Right lobe of liver (tissue), 6 donors: ENCODE measurements around the gene NELFB. TPM values are rescaled to one million over a fixed set of nuclear protein-coding genes. Genes with fewer than 3 reads are reported as not detected.

Source experiments
- ATAC-seq, 4 donors: fragments of 200-7000 bp; cut with Tn5 transposase; one replicate each; pipeline ENCODE4 v1.9.1; 2020; ENCODE audit warnings: mild to moderate bottlenecking in 4 of 4, moderate library complexity in 4 of 4
- DNase-seq, 3 donors: peaks; one replicate each; pipeline ENCODE4 v3.0.0-alpha.2; 2020
- H3K27ac ChIP-seq, 3 donors: fragments of 200-600 bp; one replicate each; pipeline ENCODE4 v1.8.0; 2022
- H3K27me3 ChIP-seq, 2 donors: fragments of 200-600 bp; one replicate each; pipeline ENCODE4 v1.8.0; 2022
- H3K36me3 ChIP-seq, 4 donors: fragments of 200-600 bp; sonication (generic) in 1 of 4; one replicate each; pipeline versions ENCODE4 v1.5.1 to v1.8.0; 2017 to 2022; ENCODE audit warnings: control low read depth in 1 of 4
- H3K4me1 ChIP-seq, 4 donors: fragments of 200-600 bp; sonication (generic) in 1 of 4; one replicate each; pipeline versions ENCODE4 v1.5.1 to v1.8.0; 2017 to 2022; ENCODE audit warnings: control low read depth in 1 of 4
- H3K4me3 ChIP-seq, 3 donors: fragments of 200-600 bp; one replicate each; pipeline ENCODE4 v1.8.0; 2022
- H3K9me3 ChIP-seq, 4 donors: fragments of 200-600 bp; sonication (generic) in 1 of 4; one replicate each; pipeline versions ENCODE4 v1.5.1 to v1.8.0; 2017 to 2022; ENCODE audit warnings: control low read depth in 1 of 4
- POLR2A ChIP-seq: fragments of 450-650 bp; IDR thresholded peaks from one replicate; pipeline ENCODE4 v1.6.1; 2017; ENCODE audit warnings: antibody characterized with exemption, mild to moderate bottlenecking
- WGBS: methylation state at CpG from one replicate; pipeline ENCODE4 v1.1.6; 2018; ENCODE audit warnings: low coverage, low lambda C conversion rate; ENCODE audit not compliant: insufficient coverage; ENCODE audit errors: missing lambda C conversion rate; 5-methylcytosine and 5-hydroxymethylcytosine counted together
- intact Hi-C, 2 donors: fragments of 100-400 bp; cut with DNase I; formaldehyde crosslinking; loops; one replicate each; pipeline versions ENCODE4 v1.11.2 to v1.14.1; 2022
- total RNA-seq, 6 experiments: library from RNA; depleted of rRNA in 2 of 6; stranded (reverse); fragments of >200 nt in 2 of 6; fragmentation: NEBNext Ultra II Directional in 3 of 6; extraction: Animal tissue kit (Norgen Biotek cat#: 25700) in 3 of 6; gene quantifications; one replicate each; pipeline versions ENCODE4 v1.1.0 to v1.2.4, GENCODE V29; 2016 to 2023
- TF ChIP-seq, protein P1 (sequence below), 4 donors: fragments of 200-600 bp in 3 of 4; fragments of 450-650 bp in 1 of 4; IDR thresholded peaks; one replicate each; pipeline versions ENCODE4 v1.5.1 to v1.8.0; 2016 to 2022; ENCODE audit warnings: antibody characterized with exemption in 4 of 4, mild to moderate bottlenecking in 2 of 4
- donor health status: DM: no; HTN: yes; CAD: no.
- donor health status: DM: no; HTN: no; CAD: no.
- donor health status: DM: no; HTN: no; CAD: no.
- donor health status: DM: no; HTN: yes; CAD: no.
- donor health status: DM: no; HTN: yes; CAD: no.

The NELFB gene
- total RNA-seq, 6 experiments from 2014 or later = 15.6 to 21.6 (median 20.1) TPM

DNA sequence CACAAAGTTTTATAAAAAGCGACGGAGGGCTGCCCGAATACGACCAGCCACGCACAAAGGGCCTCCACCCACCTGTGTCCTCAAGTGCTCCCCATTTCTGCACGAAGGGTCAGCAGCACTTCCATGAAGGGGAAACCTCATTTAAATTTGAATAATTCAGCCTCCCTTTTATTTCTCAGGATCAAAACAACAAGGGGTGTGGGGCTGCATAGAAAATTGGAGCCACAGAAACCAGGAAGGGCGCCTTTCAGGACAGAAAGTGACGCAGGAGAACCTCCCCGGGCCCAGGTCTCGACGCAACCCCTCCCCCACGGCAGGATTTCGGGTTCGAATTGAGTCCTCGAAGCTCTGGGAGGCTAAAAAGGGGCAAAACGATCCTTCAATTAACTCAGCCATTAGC is 44.8 kb downstream of the NELFB start:
- Histone ChIP-seq H3K36me3 (no peaks in the 10 kb centered on the region), H3K27ac (peak overlapping the region in 2 of 3 donors; percentile 19 to 34), H3K27me3 (peaks cover 0 to 20% of the 10 kb centered on the region in 2 donors), H3K9me3 (no peaks in the 10 kb centered on the region), H3K4me1 (peaks cover 0 to 18% (median under 1%) of the 10 kb centered on the region in 4 donors), H3K4me3 (peak overlapping the region in 2 of 3 donors; percentile 12 to 31)
- DNase-seq (no peak), ATAC-seq (no peak)
- 33% methylated on average over 10 of the region's 16 CpGs for WGBS
- TF ChIP-seq POLR2A = no peak
- TF ChIP-seq, protein P1, sequence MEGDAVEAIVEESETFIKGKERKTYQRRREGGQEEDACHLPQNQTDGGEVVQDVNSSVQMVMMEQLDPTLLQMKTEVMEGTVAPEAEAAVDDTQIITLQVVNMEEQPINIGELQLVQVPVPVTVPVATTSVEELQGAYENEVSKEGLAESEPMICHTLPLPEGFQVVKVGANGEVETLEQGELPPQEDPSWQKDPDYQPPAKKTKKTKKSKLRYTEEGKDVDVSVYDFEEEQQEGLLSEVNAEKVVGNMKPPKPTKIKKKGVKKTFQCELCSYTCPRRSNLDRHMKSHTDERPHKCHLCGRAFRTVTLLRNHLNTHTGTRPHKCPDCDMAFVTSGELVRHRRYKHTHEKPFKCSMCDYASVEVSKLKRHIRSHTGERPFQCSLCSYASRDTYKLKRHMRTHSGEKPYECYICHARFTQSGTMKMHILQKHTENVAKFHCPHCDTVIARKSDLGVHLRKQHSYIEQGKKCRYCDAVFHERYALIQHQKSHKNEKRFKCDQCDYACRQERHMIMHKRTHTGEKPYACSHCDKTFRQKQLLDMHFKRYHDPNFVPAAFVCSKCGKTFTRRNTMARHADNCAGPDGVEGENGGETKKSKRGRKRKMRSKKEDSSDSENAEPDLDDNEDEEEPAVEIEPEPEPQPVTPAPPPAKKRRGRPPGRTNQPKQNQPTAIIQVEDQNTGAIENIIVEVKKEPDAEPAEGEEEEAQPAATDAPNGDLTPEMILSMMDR (IDR thresholded peaks at IDR 0.05) = no peak
- intact Hi-C loops = loop anchor here (5.0 to 10.0 kb wide), 2 partner anchors 105 to 107 kb away; no protein-coding TSS in a partner anchor

DNA sequence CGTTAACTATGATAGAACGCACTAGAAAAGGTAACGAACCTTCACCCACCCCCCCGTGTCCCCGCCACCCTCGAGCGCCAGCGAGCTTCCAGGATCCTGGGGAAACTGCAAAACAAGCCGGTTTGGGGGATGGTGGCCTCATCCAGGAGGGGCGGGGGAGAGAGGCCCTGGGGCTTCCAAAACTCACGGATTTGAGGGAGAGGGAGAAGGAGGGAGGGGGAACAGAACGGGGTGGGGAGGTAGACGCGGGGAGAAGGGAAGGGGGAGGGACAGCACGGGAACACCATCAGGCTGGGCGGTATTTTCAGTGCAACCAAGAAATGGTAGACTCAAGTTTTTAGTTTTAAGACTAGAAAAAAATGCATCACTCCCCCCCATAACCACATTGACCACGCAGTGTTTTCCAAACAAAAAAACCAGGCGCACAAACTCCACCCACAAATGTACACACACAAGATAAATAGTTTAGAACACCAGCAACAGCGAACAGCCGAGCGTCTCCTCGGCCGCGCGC is 45.5 kb downstream of the NELFB start:
- Histone ChIP-seq H3K9me3 (no peaks in the 10 kb centered on the region), H3K4me1 (peaks cover 0 to 15% (median under 1%) of the 10 kb centered on the region in 4 donors), H3K27ac (peak overlapping the region in 2 of 3 donors; percentile 47), H3K36me3 (no peaks in the 10 kb centered on the region), H3K27me3 (peaks cover 0 to 20% of the 10 kb centered on the region in 2 donors), H3K4me3 (peak overlapping the region; percentile 31 to 44 (median 36))
- intact Hi-C loops = loop anchor here in 1 of 2 donors (10.0 kb wide), 1 partner anchor 104 kb away; no protein-coding TSS in a partner anchor
- TF ChIP-seq, protein P1 (IDR thresholded peaks at IDR 0.05) = no peak
- TF ChIP-seq POLR2A = no peak
- WGBS = 2% methylated on average over 18 of the region's 25 CpGs
- DNase-seq (peak in 1 of 3 donors; percentile 21), ATAC-seq (peak in 2 of 4 donors; percentile 3 to 63)

DNA sequence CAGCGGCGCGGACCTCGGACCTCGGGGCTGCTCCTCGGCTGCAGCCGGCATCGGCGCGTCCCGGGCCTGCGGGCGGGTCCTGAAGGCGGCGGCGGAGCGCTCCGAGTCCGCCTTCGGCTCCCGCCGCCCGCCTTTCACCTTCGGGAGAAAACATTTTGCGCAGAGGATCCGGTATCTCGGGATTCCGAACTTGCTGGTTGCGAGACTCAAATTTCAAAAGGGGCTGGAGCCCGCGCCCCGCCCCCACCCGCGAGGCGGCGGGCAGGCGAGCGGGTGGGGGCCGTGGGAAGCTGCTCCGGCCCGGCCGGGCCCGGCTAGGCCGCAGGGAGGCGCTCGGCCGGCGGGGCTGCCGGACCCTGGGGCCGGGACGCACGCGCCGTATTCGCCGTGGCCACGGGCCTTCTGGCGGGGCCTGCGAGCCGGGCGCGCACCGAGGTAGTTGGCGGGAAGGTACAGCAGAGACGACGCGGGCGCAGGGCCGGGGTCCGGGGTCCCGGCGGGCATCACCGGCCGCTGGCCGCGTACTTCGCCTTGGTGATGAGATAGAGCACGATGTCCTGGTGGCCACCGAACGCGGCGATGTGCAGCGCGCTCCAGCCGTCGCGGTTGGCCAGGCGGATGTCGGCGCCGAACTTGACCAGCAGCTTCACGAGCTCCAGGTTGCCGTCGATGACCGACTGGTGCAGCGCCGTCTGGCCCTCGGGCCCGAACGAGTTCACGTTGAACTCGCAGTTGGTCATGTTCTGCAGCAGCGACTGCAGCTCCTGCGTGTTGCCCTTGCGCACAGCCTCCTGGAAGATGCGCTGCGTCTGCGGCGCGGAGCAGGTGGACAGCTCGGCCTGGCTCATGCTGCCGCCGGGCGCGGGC is 46.2 kb downstream of the NELFB start:
- H3K27me3 ChIP-seq = peaks cover 0 to 20% of the 10 kb centered on the region in 2 donors
- no peaks in the 10 kb centered on the region for H3K9me3 ChIP-seq
- TF ChIP-seq, protein P1 (IDR thresholded peaks at IDR 0.05) = peak in 2 of 4 donors; percentile 4 to 22
- TF ChIP-seq POLR2A = no peak
- H3K27ac ChIP-seq = peak overlapping the region in 2 of 3 donors; percentile 47 to 48
- intact Hi-C loops = loop anchor here in 1 of 2 donors (10.0 kb wide), 1 partner anchor 103 kb away; no protein-coding TSS in a partner anchor
- WGBS = no CpG with 5 or more reads among the region's 115 CpGs
- peak overlapping the region; percentile 31 to 44 (median 36) for H3K4me3 ChIP-seq
- ATAC-seq (no peak), DNase-seq (peak in 2 of 3 donors; percentile 61 to 62)
- H3K36me3 ChIP-seq = no peaks in the 10 kb centered on the region
- peaks cover 0 to 20% (median under 1%) of the 10 kb centered on the region in 4 donors for H3K4me1 ChIP-seq

DNA sequence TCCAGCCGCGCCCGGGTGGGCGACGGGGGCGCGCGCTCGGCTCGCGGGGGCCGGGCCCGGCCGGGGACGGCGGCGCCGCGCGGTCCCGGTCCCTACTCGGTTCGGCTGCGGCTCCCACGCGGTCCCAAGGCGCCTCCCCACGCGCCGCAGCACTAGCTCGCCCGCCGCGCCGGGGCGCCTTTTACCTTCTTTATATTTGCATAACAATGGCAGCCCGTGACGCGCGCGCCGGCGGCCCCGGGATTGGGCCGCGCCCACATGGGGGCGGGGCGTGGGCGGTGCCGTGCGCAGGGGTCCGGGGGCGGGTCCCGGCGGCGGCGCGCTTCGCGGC is 47.0 kb downstream of the NELFB start, which contains the start of gene NRARP:
TSS of gene NRARP (minus strand) at position 154 of the 331 bp plus-strand sequence. CDS start 343 bp downstream, outside the sequence.
- Histone ChIP-seq H3K4me1 (peaks cover 0 to 20% (median under 1%) of the 10 kb centered on the region in 4 donors), H3K36me3 (no peaks in the 10 kb centered on the region), H3K4me3 (peak within 1 kb of the TSS; percentile 31 to 44 (median 39)), H3K27me3 (peaks cover 0 to 20% of the 10 kb centered on the region in 2 donors), H3K9me3 (no peaks in the 10 kb centered on the region), H3K27ac (peak within 1 kb of the TSS; percentile 26 to 78 (median 47))
- WGBS = no CpG with 5 or more reads among the region's 60 CpGs
- TF ChIP-seq POLR2A = peak; percentile 46
- TF ChIP-seq, protein P1 (IDR thresholded peaks at IDR 0.05) = no peak
- intact Hi-C loops = loop anchor here in 1 of 2 donors (10.0 kb wide), 1 partner anchor 103 kb away; no protein-coding TSS in a partner anchor
- DNase-seq = peak; percentile 80 to 92 (median 86)
- peak; percentile 53 to 69 (median 55) for ATAC-seq
